ENCODE data around the gene SRI. TPM values are rescaled to one million over a fixed set of nuclear protein-coding genes. Genes with fewer than 3 reads are reported as not detected.

SRI gene
- polyA plus RNA-seq, 1 donor (not counting 4 experiments of a cell fraction or from before 2014, with no cell fraction given): 206 TPM

DNA sequence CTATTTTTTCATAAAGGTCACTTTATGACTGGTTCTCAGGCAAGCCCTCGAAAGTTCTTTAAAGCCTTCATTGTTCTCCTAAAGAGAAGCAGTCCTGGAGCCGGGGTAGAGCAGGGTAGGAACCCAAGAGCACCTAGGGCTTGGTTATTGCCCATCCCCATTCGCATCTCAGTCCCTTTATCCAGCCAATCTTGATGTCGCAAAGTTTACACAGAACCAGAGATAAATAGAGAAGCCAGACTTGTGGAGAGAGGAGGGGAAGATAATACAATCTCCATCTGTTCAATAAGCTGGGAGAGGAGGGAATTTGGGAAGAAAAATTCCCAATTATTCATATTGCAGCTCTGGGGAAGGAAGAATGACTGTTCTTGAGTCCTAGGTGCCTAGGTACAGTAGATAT, 6.4 kb upstream of the SRI start:
- Histone ChIP-seq H3K4me3 (ENCODE audit: control insufficient read depth in 2 of 3, extremely low read depth in 1 of 3, insufficient read depth in 2 of 3, low read depth in 1 of 3, low read length in 3 of 3) (no peak overlapping the region), H4K20me1 (ENCODE audit: control insufficient read depth, extremely low read depth, insufficient read depth, low read length) (no peaks in the 10 kb centered on the region), H3K27ac (ENCODE audit: control insufficient read depth, insufficient read depth, low read length) (no peak overlapping the region), H3K79me2 (ENCODE audit: control insufficient read depth, insufficient read depth, low read length) (no peaks in the 10 kb centered on the region), H3K9me3 (ENCODE audit: control insufficient read depth, low read depth, low read length) (no peaks in the 10 kb centered on the region), H2AFZ (ENCODE audit: control insufficient read depth, low read length) (no peak overlapping the region), H3K27me3 (ENCODE audit: control insufficient read depth, extremely low read depth, insufficient read depth, low read length) (no peaks in the 10 kb centered on the region), H3K36me3 (ENCODE audit: control insufficient read depth in 2 of 2, extremely low read depth in 1 of 2, insufficient read depth in 2 of 2, low read length in 2 of 2) (no peaks in the 10 kb centered on the region), H3K9ac (ENCODE audit: control insufficient read depth, extremely low read depth, insufficient read depth, low read length) (no peak overlapping the region), H3K4me1 (ENCODE audit: control insufficient read depth, extremely low read depth, insufficient read depth, low read length) (peaks cover 18% of the 10 kb centered on the region), H3K4me2 (ENCODE audit: control insufficient read depth, extremely low read depth, insufficient read depth, low read depth, low read length) (no peak overlapping the region), H3K9me1 (ENCODE audit: control insufficient read depth, extremely low read depth, insufficient read depth, low read length) (no peaks in the 10 kb centered on the region)
- dilution Hi-C loops (cut with MboI; ENCODE audit: extremely low pct_ligation_motif_present, low sequenced_read_pairs): no loop called here
- FAIRE-seq (no peak), DNase-seq (ENCODE audit: low read depth, low spot score) (no peak)
- TF ChIP-seq EZH2 (IDR thresholded peaks at IDR 0.05; ENCODE audit: low read length): no peak
- TF ChIP-seq, protein P1, sequence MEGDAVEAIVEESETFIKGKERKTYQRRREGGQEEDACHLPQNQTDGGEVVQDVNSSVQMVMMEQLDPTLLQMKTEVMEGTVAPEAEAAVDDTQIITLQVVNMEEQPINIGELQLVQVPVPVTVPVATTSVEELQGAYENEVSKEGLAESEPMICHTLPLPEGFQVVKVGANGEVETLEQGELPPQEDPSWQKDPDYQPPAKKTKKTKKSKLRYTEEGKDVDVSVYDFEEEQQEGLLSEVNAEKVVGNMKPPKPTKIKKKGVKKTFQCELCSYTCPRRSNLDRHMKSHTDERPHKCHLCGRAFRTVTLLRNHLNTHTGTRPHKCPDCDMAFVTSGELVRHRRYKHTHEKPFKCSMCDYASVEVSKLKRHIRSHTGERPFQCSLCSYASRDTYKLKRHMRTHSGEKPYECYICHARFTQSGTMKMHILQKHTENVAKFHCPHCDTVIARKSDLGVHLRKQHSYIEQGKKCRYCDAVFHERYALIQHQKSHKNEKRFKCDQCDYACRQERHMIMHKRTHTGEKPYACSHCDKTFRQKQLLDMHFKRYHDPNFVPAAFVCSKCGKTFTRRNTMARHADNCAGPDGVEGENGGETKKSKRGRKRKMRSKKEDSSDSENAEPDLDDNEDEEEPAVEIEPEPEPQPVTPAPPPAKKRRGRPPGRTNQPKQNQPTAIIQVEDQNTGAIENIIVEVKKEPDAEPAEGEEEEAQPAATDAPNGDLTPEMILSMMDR (optimal IDR thresholded peaks at IDR 0.05 in 1 of 3, IDR thresholded peaks at IDR 0.05 in 1 of 3, conservative IDR thresholded peaks at IDR 0.05 in 1 of 3; ENCODE audit: extremely low read depth in 1 of 3, insufficient read depth in 2 of 3, low read length in 3 of 3): no peak

DNA sequence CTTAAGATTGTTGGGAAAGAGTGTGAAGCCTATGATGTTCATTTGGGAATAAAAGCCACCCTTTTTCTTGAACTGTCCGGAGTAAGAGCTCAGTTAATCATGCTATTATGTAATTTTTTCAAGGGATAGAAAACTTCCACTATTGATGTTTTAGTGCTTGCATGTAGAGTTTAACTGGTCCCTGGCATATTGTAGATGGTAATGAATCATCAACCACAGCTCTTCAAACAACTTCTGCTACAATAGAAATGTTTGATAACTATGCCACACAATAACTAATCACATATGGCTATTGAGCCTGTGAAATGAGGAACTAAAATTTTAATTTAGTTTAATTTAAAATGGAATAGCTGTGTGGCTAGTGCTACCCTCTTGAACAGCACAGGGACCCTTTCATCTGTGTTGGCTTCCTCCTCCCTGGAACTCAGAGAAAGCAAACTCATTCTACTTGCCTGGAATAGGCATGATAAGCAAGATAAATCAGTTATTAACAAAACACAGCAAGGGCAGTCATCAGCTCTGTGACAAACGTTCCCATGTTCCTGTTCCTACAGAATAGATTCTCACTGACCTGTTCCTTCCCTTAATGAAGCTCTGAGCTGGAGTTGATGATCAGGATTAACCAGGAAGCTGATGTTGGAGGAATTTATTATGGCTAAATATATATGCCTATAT, 4.9 kb upstream of the SRI start:
- Histone ChIP-seq H3K4me3 (ENCODE audit: control insufficient read depth in 2 of 3, extremely low read depth in 1 of 3, insufficient read depth in 2 of 3, low read depth in 1 of 3, low read length in 3 of 3) (no peak overlapping the region), H3K79me2 (ENCODE audit: control insufficient read depth, insufficient read depth, low read length) (no peaks in the 10 kb centered on the region), H3K36me3 (ENCODE audit: control insufficient read depth in 2 of 2, extremely low read depth in 1 of 2, insufficient read depth in 2 of 2, low read length in 2 of 2) (no peaks in the 10 kb centered on the region), H2AFZ (ENCODE audit: control insufficient read depth, low read length) (no peak overlapping the region), H3K9ac (ENCODE audit: control insufficient read depth, extremely low read depth, insufficient read depth, low read length) (no peak overlapping the region), H3K9me3 (ENCODE audit: control insufficient read depth, low read depth, low read length) (no peaks in the 10 kb centered on the region), H3K9me1 (ENCODE audit: control insufficient read depth, extremely low read depth, insufficient read depth, low read length) (no peaks in the 10 kb centered on the region), H3K4me1 (ENCODE audit: control insufficient read depth, extremely low read depth, insufficient read depth, low read length) (peaks cover 22% of the 10 kb centered on the region), H3K27ac (ENCODE audit: control insufficient read depth, insufficient read depth, low read length) (no peak overlapping the region), H3K27me3 (ENCODE audit: control insufficient read depth, extremely low read depth, insufficient read depth, low read length) (no peaks in the 10 kb centered on the region), H4K20me1 (ENCODE audit: control insufficient read depth, extremely low read depth, insufficient read depth, low read length) (no peaks in the 10 kb centered on the region), H3K4me2 (ENCODE audit: control insufficient read depth, extremely low read depth, insufficient read depth, low read depth, low read length) (peak overlapping the region; percentile 37)
- no peak for TF ChIP-seq EZH2 (IDR thresholded peaks at IDR 0.05; ENCODE audit: low read length)
- TF ChIP-seq, protein P1 (optimal IDR thresholded peaks at IDR 0.05 in 1 of 3, IDR thresholded peaks at IDR 0.05 in 1 of 3, conservative IDR thresholded peaks at IDR 0.05 in 1 of 3; ENCODE audit: extremely low read depth in 1 of 3, insufficient read depth in 2 of 3, low read length in 3 of 3): no peak
- peak; percentile 72 for FAIRE-seq
- peak; percentile 28 for DNase-seq (ENCODE audit: low read depth, low spot score)
- dilution Hi-C loops (cut with MboI; ENCODE audit: extremely low pct_ligation_motif_present, low sequenced_read_pairs): no loop called here
